Neural cell (in vitro differentiated cells): ENCODE data around the gene THADA. TPM values are rescaled to one million over a fixed set of nuclear protein-coding genes. Genes with fewer than 3 reads are reported as not detected.
"Not testable (repeated sequence)": the region's sequence is repeated elsewhere in the genome, so short reads cannot be mapped to it uniquely, and the experiment has no call there.

Source experiments
- H2AFZ ChIP-seq: fragments of 200-600, 300-800 bp; sonication (generic), shearing (Covaris generic); 2 replicates; pipeline ENCODE4 v1.6.0; 2014; ENCODE audit warnings: low read depth, mild to moderate bottlenecking, antibody characterized with exemption, low read length, moderate library complexity
- H3F3A ChIP-seq: fragments of 200-600 bp; shearing (Covaris generic); 2 replicates; pipeline ENCODE4 v1.6.1; 2016; ENCODE audit warnings: mild to moderate bottlenecking, moderate library complexity, mixed read lengths, antibody characterized with exemption, low read length; ENCODE audit not compliant: insufficient read depth, poor library complexity, severe bottlenecking
- H3K27ac ChIP-seq: fragments of 200-600, 300-800 bp; sonication (generic), shearing (Covaris generic); 2 replicates; pipeline ENCODE4 v1.5.1; 2014; ENCODE audit warnings: mild to moderate bottlenecking, low read length, moderate library complexity
- H3K27me3 ChIP-seq: fragments of 300-800, 200-600 bp; sonication (generic), shearing (Covaris generic); 2 replicates; pipeline ENCODE4 v1.6.0; 2014; ENCODE audit warnings: mild to moderate bottlenecking, low read depth, low read length, moderate library complexity; ENCODE audit not compliant: insufficient read depth
- H3K36me3 ChIP-seq: fragments of 300-800, 200-600 bp; sonication (generic), shearing (Covaris generic); 2 replicates; pipeline ENCODE4 v1.5.1; 2014; ENCODE audit warnings: mild to moderate bottlenecking, antibody characterized with exemption, low read length, moderate library complexity; ENCODE audit not compliant: insufficient read depth
- H3K4me2 ChIP-seq: fragments of 300-800, 200-600 bp; sonication (generic), shearing (Covaris generic); 2 replicates; pipeline ENCODE4 v1.6.0; 2014; ENCODE audit warnings: mild to moderate bottlenecking, low read length
- H3K4me3 ChIP-seq: fragments of 300-800, 200-600 bp; sonication (generic), shearing (Covaris generic); 2 replicates; pipeline ENCODE4 v1.5.1; 2014; ENCODE audit warnings: mild to moderate bottlenecking, low read length, moderate library complexity
- H3K79me2 ChIP-seq: fragments of 200-600 bp; shearing (Covaris generic); replicated peaks from 2 replicates; pipeline ENCODE4 v1.6.0; 2014; ENCODE audit warnings: mild to moderate bottlenecking, low read length, moderate library complexity; ENCODE audit not compliant: insufficient read depth
- H3K9ac ChIP-seq: fragments of 300-800, 200-600 bp; sonication (generic), shearing (Covaris generic); 2 replicates; pipeline ENCODE4 v1.6.1; 2016; ENCODE audit warnings: mild to moderate bottlenecking, low read length, mixed read lengths
- H3K9me2 ChIP-seq: fragments of 200-600 bp; shearing (Covaris generic); 2 replicates; pipeline ENCODE4 v1.6.1; 2016; ENCODE audit warnings: mild to moderate bottlenecking, low read length, mixed read lengths; ENCODE audit not compliant: insufficient read depth
- H3K9me3 ChIP-seq: fragments of 200-600, 300-800 bp; sonication (generic), shearing (Covaris generic); 2 replicates; pipeline ENCODE4 v1.6.1; 2016; ENCODE audit warnings: mild to moderate bottlenecking, mixed run types, low read length, moderate library complexity, mixed read lengths
- H4K20me1 ChIP-seq: fragments of 200-600 bp; shearing (Covaris generic); 2 replicates; pipeline ENCODE4 v1.6.1; 2016; ENCODE audit warnings: mild to moderate bottlenecking, mixed run types; ENCODE audit not compliant: insufficient read depth
- CTCF ChIP-seq: fragments of 450-650 bp; IDR thresholded peaks from 2 replicates; pipeline ENCODE4 v1.5.1; 2014; ENCODE audit warnings: antibody characterized with exemption, mild to moderate bottlenecking, moderate library complexity; ENCODE audit not compliant: poor library complexity, severe bottlenecking
- EP300 ChIP-seq: fragments of 450-650 bp; conservative IDR thresholded peaks from 2 replicates; pipeline ENCODE4 v1.6.1; 2014; ENCODE audit warnings: antibody characterized with exemption, mild to moderate bottlenecking, moderate library complexity; ENCODE audit not compliant: poor library complexity, severe bottlenecking
- EZH2 ChIP-seq: fragments of 200-600, 300-800 bp; shearing (Covaris generic), sonication (generic); IDR thresholded peaks from 2 replicates; pipeline ENCODE4 v1.6.1; 2014; ENCODE audit warnings: antibody characterized with exemption, low read length, borderline replicate concordance, mild to moderate bottlenecking; ENCODE audit not compliant: insufficient read depth, poor library complexity, severe bottlenecking
- MXI1 ChIP-seq: fragments of 450-650 bp; conservative IDR thresholded peaks from 2 replicates; pipeline ENCODE4 v1.6.1; 2014; ENCODE audit warnings: antibody characterized with exemption, mild to moderate bottlenecking; ENCODE audit not compliant: poor library complexity, severe bottlenecking
- POLR2AphosphoS5 ChIP-seq: IDR thresholded peaks from 2 replicates; pipeline ENCODE4 v1.6.1; 2012
- RAD21 ChIP-seq: fragments of 450-650 bp; conservative IDR thresholded peaks from 2 replicates; pipeline ENCODE4 v1.6.1; 2014; ENCODE audit warnings: antibody characterized with exemption, mild to moderate bottlenecking, moderate library complexity
- REST ChIP-seq: IDR thresholded peaks from 2 replicates; pipeline ENCODE4 v1.6.1; 2012; ENCODE audit warnings: borderline replicate concordance
- SMC3 ChIP-seq: fragments of 450-650 bp; conservative IDR thresholded peaks from 2 replicates; pipeline ENCODE4 v1.6.1; 2014; ENCODE audit warnings: antibody characterized with exemption, mild to moderate bottlenecking, moderate library complexity; ENCODE audit not compliant: poor library complexity
- TAF1 ChIP-seq: IDR thresholded peaks from 2 replicates; pipeline ENCODE4 v1.6.1; 2012; ENCODE audit warnings: low read depth
- polyA plus RNA-seq: library from polyadenylated mRNA; depleted of rRNA; stranded (reverse); fragments of >200 nt; gene quantifications from 2 replicates; pipeline ENCODE4 v1.2.3, GENCODE V29; 2014

The THADA gene
- polyA plus RNA-seq, 1 donor from 2014 or later, result 8.5 TPM

- Histone ChIP-seq H3K36me3 (no peaks in the 10 kb centered on the region), H3K27me3 (no peaks in the 10 kb centered on the region), H3K9me2 (no peaks in the 10 kb centered on the region), H2AFZ (no peak overlapping the region), H4K20me1 (no peaks in the 10 kb centered on the region), H3K4me2 (no peak overlapping the region), H3K4me3 (no peak overlapping the region), H3K79me2 (no peaks in the 10 kb centered on the region), H3K27ac (no peak overlapping the region), H3F3A (no peaks in the 10 kb centered on the region), H3K9me3 (no peaks in the 10 kb centered on the region), H3K9ac (no peak overlapping the region)
- TF ChIP-seq EZH2, result no peak
- TF ChIP-seq EP300, result no peak
- no peak for TF ChIP-seq POLR2AphosphoS5
- TF ChIP-seq REST, result no peak
- TF ChIP-seq TAF1, result no peak
- no peak for TF ChIP-seq CTCF
- no peak for TF ChIP-seq SMC3
- TF ChIP-seq MXI1, result no peak
- TF ChIP-seq RAD21, result no peak
Observed at GRCh38 chr2:43537137-43537536, 58.7 kb downstream of the THADA start.

- TF ChIP-seq EZH2, result no peak
- no peak for TF ChIP-seq TAF1
- no peak for TF ChIP-seq POLR2AphosphoS5
Observed at GRCh38 chr2:43534569-43534968, 61.3 kb downstream of the THADA start.

GRCh38 chr2:43532572-43532971 is 63.3 kb downstream of the THADA start:
- not testable (repeated sequence) for H3K4me3 ChIP-seq, H3K4me2 ChIP-seq, H3K27ac ChIP-seq, H3F3A ChIP-seq, H3K9me3 ChIP-seq, H4K20me1 ChIP-seq, H3K79me2 ChIP-seq, H3K9me2 ChIP-seq, H3K27me3 ChIP-seq, H3K9ac ChIP-seq, H2AFZ ChIP-seq, H3K36me3 ChIP-seq

More at GRCh38 chr2:43534569-43534968, 61.3 kb downstream of the THADA start:
- no peaks in the 10 kb centered on the region for H4K20me1 ChIP-seq
- H3F3A ChIP-seq, result no peaks in the 10 kb centered on the region
- no peak overlapping the region for H3K9ac ChIP-seq
- no peaks in the 10 kb centered on the region for H3K79me2 ChIP-seq
- H2AFZ ChIP-seq, result no peak overlapping the region
- no peaks in the 10 kb centered on the region for H3K36me3 ChIP-seq
- no peaks in the 10 kb centered on the region for H3K9me3 ChIP-seq
- H3K27me3 ChIP-seq, result no peaks in the 10 kb centered on the region
- H3K4me3 ChIP-seq, result no peak overlapping the region
- H3K4me2 ChIP-seq, result no peak overlapping the region
- no peaks in the 10 kb centered on the region for H3K9me2 ChIP-seq
- H3K27ac ChIP-seq, result no peak overlapping the region
